Fibroblast of peridontal ligament (primary cell): Measurements from ENCODE around the gene RUNX1.
A peak's percentile ranks its signal among the peaks of the same experiment; 100 is the strongest.

Experiments used
- DNase-seq: peaks from one replicate; pipeline ENCODE4 v3.0.0-alpha.2; 2010; ENCODE audit errors: extremely low read depth

The RUNX1 gene

GRCh38 chr21:34899302-34899701 is 149.8 kb downstream of the RUNX1 start:
- DNase-seq, result no peak

DNA sequence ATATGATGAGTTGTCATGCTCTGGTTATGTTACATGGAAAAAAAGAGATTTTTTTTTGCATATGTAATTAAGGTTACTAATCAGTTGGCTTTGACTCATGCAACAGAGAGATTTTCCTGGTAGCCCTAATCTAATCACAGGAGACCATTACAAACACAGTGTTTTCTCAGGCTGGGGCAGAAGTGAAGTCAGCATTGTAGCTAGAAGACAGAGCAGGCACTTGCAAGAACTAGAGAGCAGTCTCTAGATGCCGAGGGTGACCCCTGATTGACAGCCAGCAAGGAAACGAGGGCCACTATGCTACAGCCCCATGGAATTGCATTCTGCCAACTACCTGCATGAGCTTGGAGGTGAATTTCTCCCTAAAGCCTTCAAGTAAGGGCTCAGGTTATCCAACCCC is 151.3 kb downstream of the RUNX1 start:
- DNase-seq, result no peak

- DNase-seq, result no peak
Observed at GRCh38 chr21:34894401-34894800, 154.7 kb downstream of the RUNX1 start.

DNA sequence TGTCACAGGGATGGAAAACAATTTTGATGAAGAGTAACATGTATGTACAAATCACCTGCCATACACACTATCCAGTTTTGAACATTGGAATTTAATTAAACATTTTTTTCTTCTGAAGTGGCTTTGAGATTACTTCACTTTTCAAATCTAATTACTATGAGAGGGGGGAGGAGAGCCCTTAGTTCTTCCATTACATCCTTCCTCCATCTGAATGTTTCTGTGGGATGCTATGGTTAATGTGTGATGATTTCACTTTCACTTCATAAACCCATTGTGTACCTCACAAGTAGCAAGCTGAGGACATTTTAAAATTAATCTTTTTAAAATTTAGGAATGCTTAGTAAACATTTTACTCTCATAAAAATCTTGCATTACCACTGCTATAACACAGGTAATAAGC is 156.9 kb downstream of the RUNX1 start:
- DNase-seq, result peak; percentile 63

DNA sequence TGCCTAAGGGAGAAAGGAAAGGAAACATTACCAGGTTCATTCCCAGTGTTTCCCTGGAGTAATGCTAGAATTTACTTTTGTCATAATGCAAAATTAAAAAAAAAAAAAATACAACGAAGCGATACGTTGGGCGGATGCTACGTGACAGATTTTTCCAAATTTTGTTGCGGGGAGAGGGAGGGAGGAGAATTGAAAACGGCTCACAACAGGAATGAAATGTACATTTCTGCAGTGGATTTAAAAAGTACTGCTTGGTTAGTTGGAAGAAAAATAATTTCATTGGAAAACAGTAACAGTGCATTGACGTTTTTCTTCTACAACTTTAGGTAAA is 157.5 kb downstream of the RUNX1 start:
- no peak for DNase-seq

- DNase-seq, result peak; percentile 60
Observed at GRCh38 chr21:34890724-34891612, 158.1 kb downstream of the RUNX1 start.

DNA sequence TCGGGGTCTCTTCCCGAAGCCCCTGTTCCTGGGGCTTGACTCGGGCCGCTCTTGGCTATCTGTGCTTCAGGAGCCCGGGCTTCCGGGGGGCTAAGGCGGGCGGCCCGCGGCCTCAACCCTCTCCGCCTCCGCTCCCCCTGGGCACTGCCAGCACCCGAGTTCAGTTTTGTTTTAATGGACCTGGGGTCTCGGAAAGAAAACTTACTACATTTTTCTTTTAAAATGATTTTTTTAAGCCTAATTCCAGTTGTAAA is 158.7 kb downstream of the RUNX1 start:
- DNase-seq, result no peak

- DNase-seq, result peak; percentile 65
Observed at GRCh38 chr21:34889676-34890469, 159.2 kb downstream of the RUNX1 start.

- DNase-seq, result peak; percentile 63
Observed at GRCh38 chr21:34889320-34889675, 159.8 kb downstream of the RUNX1 start.

DNA sequence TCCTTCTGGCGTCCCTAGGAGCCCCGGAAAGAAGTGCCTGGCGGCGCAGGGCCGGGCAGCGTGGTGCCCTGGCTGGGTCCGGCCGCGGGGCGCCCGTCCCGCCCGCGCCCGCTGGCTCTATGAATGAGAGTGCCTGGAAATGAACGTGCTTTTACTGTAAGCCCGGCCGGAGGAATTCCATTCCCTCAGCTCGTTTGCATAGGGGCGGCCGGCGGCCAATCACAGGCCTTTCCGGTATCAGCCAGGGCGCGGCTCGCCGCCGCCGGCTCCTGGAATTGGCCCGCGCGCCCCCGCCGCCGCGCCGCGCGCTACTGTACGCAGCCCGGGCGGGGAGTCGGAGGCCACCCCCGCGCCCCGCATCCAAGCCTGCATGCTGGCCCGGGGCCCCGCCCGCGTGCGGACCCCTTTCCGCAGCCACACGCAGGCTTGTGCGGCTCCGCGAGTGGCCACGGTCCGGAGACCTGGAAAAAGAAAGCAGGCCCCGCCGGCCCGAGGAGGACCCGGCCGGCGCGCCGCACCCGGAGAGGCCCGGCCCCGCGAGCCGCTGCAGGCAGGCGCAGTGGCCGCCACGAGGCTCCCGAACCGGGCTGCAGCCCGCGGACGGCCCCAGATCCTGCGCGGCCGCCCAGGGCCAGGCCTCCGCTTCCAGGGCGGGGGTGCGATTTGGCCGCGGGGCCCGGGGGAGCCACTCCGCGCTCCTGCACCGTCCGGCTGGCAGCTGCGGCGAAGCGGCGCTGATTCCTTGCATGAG is 160.4 kb downstream of the RUNX1 start:
- peak; percentile 94 for DNase-seq

DNA sequence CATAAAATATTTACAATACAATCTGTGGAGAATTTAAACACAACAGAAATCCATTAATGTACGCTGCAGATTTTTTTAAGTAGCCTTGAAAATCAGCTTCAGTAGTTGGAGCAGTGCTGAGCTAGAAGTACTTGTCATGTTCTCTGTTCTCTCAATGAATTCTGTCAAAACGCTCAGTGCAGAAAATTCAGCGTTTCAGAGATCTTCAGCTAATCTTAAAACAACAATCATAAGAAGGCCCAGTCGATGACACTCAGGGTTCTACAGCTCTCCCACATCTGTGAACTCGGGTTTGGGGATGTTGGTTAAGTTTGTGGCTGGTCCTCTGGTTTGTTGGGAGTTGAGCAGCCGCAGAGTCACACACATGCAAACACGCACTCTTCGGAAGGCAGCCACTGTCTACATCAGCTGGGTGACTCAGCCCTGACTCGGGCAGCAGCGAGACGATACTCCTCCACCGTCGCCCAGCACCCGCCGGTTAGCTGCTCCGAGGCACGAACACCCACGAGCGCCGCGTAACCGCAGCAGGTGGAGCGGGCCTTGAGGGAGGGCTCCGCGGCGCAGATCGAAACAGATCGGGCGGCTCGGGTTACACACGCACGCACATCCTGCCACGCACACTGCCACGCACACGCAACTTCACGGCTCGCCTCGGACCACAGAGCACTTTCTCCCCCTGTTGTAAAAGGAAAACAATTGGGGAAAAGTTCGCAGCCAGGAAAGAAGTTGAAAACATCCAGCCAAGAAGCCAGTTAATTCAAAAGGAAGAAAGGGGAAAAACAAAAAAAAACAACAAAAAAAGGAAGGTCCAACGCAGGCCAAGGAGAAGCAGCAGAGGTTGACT is 161.2 kb downstream of the RUNX1 start:
- DNase-seq, result peak; percentile 94

- peak; percentile 31 for DNase-seq
Observed at GRCh38 chr21:34887105-34887442, 162.0 kb downstream of the RUNX1 start.

GRCh38 chr21:34886240-34887104 is 162.6 kb downstream of the RUNX1 start:
- peak; percentile 39 for DNase-seq

DNA sequence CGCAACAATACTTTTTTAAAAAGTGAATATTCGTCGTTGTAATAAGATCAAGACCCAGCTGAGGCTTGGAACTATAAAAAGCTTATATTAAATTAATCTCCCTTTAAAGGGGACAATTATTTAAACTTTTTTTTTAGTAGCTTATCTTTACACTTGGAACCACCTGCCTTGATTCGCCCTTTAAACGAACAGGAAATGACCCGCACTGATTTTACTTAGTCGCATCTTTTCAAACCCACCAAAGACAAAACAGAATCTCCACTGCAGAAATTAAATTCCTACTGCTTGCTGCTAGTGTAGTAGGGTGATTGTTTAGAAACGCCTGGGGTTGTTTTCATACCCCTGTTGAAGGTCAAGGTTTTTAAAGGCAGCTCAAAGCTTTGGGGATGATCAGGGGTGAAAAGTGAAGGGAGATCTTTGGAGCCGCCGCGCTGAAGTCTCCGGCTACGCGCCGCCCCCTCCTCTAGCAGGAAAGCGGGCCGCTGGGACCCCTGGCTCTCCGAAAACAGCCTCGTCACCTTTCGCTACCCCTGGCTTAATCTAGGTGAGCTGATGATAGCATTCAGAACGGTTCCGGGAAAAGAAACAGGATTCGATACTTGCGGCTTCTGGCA is 163.4 kb downstream of the RUNX1 start:
- peak; percentile 38 for DNase-seq

DNA sequence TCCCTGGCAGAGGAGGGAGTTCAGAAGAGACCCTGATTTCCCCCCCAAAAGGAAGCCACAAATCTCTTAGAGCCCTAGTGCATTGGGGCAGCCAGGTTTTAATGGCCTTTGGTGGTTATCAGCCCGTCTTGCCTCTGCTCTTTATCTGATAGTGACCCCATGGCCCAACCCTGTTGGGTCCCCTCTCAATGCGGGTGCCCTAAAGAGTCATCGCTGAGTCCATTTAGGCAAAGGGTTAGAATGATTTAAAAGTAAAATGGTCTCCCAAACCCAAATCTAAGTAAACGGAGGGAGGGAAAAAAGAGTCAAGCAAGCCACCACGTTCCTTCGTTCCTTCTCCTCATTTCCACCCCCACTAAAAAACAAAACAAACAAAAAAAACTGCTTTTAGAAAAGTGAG is 164.0 kb downstream of the RUNX1 start:
- peak; percentile 42 for DNase-seq

DNA sequence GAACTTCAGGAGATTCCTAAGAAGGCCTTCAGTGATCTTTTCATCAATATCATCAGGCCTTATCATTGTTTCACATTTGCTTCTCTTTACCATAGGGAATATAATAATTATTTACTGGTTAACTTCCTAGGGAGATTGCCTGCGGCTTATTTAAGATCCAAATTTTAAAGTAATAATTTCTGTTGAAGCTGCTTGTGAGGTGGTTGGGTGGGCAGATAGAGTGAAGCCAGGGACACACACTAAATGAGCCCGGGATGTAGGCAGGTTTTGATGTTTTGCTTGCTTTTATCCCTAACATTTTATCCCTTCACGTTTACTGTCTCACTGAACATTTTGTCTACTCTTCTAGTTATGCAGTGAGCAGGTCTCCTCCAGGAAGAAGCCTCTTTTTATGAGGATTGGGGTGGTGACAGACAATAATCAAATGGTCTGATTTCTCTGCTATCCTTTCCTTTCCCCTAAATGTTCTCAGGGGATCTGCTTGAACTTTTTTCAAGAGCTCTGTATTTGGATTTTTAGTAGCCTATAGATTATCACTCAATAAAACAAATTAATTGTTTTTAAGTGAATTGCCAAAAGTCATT is 164.7 kb downstream of the RUNX1 start:
- peak; percentile 51 for DNase-seq

DNA sequence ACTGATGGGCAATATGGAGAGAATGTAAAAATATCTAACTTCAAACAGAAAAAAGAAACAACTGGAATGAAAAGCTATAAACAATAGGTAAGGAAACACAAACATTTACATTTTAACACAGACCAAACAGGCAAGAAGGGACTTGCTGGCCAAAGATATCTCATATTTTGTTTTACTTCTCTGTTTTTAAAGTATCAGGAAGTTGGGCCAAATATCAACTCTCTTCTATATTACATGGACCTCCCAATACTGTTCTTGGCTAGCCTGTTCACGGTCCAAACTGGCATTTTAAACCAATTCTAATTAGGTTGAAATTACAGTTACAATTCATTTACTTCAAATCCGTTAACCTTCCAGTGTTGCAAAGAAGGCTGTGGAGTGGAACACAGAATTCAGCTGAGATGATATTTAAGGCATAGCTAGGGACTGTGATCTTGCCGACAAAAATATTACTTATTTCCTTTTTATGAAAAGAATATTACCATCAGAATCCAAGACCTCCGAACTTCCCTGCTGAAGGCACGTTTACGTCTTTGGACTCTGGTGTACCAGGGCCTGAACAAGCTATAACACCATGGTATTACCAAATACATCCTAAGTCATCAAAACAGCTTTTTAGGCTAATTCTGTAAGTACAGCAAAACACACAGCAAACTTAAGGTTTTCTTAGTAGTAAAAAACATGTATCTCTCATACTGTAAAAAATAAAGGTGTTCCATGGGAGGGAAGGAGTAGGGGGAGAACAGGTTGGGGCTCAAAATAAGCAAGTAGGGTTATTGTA is 165.4 kb downstream of the RUNX1 start:
- peak; percentile 55 for DNase-seq

- DNase-seq, result peak; percentile 43
Observed at GRCh38 chr21:34882719-34883131, 166.4 kb downstream of the RUNX1 start.

DNA sequence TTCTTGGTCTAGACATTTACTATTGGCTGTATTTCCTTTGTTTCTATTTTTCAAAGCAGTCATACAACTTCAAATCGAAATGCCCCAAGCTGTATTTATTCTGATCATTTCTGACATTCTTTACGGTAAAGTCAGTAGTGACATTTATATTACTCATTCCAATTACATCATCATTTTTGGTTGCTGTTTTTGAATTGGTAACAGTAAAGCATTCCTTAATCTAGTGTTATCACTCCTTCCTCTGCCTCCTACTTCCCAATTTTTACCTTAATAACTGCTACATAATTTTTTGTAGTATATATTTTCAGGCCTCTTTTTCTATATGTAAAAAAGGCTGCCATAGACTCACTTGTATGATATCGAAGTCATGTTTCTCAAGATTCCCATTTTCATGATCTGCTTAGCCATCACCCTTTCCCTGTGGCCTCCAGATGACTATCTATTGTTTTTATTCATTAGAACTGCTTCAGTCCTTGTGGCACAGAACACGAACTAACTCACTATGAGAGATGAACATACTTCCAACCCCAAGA is 167.2 kb downstream of the RUNX1 start:
- DNase-seq, result peak; percentile 95
